GM18909 (cell line): ENCODE measurements around the gene APOB.

Experiments used
- ATAC-seq: cut with Tn5 transposase; IDR thresholded peaks from one replicate; pipeline ENCODE4 v1.9.1; 2021; ENCODE audit warnings: mild to moderate bottlenecking; ENCODE audit not compliant: unreplicated experiment, poor library complexity

Gene APOB

DNA sequence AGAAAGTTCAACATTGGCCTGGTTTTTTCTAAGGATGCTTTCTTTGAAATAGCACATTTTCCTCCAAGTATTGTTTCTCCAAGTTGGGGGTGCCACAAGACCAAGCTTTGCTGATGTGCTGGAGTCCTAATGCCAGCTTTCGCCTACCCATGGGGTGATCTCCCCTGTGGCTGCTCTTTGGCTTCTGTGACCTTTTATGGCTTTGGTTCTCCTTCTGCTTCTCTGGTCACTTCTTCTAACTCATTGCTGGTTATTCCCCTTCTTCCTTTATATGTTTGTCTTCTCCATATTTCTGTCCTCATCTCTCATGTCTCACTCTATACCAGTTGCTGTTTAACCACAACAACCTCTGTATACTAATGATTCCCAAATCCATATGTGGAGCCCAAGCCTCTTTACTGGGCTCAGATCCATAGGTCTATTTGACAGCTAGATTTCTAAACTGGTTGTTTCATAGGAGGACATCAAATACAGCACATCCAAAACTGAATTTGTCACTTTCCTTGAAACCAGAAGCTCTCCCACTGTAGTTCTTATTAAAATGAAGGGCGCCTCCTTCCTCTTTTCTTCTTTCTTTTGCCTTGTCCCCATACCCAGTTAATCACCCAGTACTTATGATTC lies 23.1 kb downstream of the APOB start:
- no peak for ATAC-seq

DNA sequence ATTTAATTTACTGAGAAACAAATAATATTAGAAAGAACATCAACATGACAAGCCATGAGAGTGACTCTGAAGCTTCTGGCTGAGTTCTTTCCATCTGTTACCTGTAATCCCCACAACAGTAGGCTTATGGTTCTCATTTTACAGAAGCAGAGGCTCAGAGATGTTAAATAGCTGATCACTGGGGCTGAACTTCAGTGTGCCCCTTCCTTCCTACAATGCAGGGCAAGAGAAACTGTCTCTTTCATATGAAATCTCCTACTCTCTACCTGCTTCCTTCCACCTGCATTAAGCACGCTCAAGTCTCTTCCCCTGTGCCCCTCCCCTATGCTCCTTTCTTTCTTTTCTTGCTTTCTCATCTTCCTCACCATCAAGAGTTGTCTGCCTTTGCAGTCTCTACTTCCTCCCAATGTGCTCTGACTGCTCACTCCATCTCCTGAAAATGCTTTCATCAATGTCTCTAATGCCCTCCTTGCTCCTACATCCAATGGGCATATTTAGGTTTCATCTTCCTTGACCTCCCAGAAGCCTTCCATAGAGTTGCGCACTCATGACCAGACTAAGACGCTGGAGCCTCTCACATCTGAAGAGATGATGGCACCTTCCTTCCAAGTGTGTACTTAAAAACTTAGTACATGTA lies 23.7 kb downstream of the APOB start:
- no peak for ATAC-seq

GRCh38 chr2:21019678-21020021 lies 24.2 kb downstream of the APOB start:
- no peak for ATAC-seq

DNA sequence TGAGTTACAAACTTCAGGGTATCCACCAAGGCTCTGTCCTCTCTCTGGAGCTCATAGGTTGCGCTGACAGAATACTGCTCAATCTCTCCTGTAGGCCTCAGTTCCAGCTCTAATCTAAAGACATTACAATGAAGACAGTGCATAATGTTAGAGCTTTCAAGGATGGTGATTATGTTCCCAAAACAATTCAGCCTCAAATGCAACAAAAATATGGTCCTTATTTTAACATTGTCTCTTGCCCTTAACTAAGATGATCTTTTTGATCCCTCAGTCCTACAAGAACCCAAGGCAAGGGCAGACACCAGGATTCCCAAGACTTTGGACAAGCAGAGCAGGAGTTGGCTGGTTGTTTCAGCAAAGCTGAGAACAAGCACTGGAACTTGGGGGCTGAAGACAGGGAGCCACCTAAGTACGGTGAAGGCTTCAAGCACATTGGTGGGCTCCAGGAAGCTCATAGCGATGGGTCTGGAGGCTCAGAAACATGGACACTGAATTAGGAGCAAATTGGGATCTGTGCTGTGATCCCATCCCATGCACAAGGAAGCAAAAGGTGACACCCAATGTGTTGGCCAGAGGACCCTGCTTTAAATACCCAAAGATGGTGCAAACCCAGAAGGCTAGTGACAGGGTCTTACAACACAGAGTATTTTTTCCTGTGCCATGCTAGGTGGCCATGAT lies 24.7 kb downstream of the APOB start:
- no peak for ATAC-seq

- no peak for ATAC-seq
Measured at GRCh38 chr2:21018290-21018689, 25.6 kb downstream of the APOB start.

- ATAC-seq = no peak
Measured at GRCh38 chr2:21017748-21018276, 26.1 kb downstream of the APOB start.

DNA sequence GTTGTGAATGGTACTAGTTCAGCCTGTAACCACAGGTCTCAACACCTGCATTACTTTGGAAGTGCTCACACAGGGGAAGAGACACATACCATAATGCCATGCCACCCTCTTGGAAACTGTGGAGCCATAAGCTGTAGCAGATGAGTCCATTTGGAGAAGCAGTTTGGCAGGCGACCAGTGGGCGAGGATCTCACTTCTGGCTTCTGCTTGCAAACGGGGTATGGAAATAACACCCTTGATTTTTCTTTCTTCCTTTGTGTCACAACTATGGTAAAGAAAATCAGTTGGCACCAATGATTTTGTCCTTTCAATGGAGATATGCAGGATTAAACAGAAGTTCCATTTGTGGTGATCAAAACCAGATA lies 28.6 kb downstream of the APOB start:
- no peak for ATAC-seq

GRCh38 chr2:21014364-21015280 lies 29.3 kb downstream of the APOB start:
- ATAC-seq = no peak

DNA sequence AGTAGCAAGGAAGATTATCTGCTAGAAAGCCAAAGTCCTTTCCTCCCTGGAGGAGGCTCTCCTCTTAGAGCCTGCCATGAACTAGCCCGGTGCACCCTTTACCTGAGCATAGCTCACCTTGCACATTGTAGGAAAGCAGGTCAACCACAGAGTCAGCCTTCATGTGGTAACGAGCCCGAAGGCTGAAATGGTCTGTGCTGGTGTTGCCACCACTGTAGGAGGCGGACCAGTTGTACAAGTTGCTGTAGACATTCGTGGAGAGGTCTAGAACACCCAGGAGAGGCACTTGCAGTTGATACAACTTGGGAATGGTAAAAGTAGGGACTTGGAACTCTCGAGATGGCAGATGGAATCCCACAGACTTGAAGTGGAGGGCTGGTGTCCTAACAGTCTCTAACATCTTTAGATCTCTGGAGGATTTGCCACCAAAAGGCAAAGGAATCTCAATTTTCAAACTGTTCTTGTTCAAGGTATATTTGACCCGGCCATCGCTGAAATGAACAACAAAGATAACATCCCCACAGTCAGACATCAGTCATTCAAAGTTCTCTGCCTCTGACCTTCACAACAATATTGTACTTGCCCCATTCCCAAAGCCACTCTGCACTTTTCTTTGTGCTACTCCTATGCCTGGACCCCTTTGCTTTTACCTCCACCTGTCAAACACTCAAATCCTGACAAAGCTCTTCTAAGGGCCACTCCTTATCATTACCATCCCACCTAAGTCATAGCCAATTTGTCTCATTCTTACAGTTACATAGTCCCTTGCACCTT lies 30.6 kb downstream of the APOB start:
- ATAC-seq = no peak

DNA sequence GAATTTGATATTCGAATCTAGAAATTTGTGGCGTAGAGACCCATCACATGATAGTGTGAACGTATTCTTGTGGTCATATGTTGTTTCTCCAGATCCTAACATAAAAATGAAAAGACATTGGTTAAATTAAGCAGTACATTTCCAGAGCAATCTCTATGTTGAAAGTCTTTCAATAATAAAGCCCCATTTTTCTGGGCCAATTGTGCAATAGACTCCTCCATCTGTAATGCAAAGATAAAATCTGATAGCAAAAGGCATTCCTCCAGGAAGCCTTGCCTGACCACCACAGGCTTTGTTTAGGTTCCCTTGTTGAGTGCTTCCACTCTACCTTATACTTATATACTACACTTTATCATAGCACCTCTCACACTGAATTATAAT lies 31.3 kb downstream of the APOB start:
- ATAC-seq = no peak

- ATAC-seq = no peak
Measured at GRCh38 chr2:21011876-21012556, 31.9 kb downstream of the APOB start.

DNA sequence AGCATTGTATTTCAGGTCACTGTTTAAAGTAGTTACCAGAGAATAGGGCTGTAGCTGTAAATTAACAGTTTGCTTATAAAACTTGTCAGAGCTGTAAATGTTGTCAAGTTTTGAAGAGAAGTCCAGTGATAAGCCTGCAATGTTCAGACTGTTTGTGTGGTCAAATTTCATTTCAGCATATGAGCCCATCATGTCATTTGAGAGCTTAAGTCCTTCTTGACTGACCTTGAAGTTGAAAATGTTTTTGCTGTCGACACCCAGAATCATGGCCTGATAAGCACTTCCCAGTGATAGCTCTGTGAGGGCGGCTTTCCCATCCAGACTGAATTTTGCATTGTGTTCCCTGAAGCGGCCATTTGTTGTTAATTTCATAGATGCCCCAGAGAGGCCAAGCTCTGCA lies 32.4 kb downstream of the APOB start:
- no peak for ATAC-seq

DNA sequence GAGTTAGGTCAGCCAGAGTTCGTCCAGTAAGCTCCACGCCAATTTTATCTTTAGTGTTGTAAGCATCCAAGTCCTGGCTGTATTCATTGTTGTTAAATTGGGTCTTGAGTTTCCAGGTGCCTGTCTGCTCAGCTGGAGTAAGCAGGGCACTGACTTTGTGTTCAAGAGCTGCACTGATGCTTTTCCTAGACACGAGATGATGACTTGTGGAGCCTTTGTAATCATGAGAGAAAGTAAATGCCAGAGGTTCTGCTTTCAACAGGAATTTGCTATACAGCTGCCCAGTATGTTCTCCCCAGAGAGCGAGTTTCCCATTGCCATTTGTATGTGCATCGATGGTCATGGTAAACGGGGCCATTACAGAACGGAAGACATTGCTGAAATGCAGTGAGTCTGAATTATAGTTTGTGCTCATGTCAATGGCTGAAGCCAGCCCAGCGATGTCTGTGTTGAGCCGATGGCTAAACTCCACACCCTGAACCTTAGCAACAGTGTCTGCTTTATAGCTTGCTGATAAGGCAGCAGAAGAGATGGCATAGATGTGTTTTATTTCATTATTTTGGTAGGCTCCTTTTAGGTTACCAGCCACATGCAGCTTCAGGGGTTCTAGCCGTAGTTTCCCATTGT lies 32.9 kb downstream of the APOB start:
- no peak for ATAC-seq

DNA sequence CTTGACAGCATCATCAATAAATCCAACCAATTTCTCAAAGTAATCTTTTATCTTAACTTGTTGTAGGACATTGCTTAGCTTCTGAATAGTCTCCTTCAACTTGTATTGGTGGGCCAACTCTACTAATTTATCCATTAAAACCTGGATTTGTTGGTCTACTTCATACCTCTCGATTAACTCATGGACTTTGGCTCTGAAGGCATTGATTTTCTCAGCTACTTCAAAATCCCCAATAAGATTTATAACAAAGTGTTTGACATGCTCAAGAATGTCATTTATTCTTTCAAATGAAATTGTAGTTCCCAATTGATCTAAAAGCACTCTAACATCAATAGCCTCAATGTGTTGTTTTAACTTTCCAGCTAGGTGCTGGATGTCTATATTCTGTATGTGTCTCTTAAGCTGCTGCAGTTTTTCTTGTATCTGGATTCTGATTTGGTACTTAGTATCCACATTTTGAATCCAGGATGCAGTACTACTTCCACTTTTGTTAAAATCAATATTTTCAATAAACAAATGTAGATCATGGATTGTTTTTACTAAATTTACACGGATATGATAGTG lies 34.1 kb downstream of the APOB start:
- no peak for ATAC-seq

GRCh38 chr2:21008790-21009661 lies 34.8 kb downstream of the APOB start:
- ATAC-seq = no peak

DNA sequence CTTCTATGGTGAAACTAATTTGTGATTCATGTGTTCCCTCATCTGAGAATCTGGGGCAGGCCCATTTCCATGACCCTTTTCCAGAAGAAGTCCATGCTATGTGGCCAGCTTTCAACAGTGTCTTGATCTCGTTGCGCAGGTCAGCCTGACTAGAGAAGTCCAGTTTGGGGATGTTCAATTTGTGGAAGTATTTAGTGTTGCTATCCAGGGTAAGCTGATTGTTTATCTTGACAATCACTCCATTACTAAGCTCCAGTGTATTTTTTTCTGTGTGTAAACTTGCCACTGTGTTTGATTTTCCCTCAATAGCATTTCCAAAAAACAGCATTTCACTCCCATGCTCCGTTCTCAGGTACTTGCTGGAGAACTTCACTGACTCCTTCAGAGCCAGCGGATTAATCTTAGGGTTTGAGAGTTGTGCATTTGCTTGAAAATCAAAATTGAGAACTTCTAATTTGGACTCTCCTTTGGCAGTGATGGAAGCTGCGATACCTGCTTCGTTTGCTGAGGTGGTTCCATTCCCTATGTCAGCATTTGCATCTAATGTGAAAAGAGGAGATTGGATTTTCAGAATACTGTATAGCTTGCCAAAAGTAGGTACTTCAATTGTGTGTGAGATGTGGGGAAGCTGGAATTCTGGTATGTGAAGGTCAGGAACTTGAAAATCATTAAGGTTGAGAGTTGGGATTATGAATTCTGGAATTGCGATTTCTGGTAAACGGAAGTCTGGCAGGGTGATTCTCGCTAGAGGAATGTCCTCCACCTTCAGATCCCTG lies 35.7 kb downstream of the APOB start:
- no peak for ATAC-seq
